ENCODE data around the gene SDR9C7. TPM values are rescaled to one million over a fixed set of nuclear protein-coding genes. Genes with fewer than 3 reads are reported as not detected.
"Not testable (repeated sequence)": the region's sequence is repeated elsewhere in the genome, so short reads cannot be mapped to it uniquely, and the experiment has no call there.

Gene SDR9C7
- polyA plus RNA-seq, 2 of the 4 experiments (the other 2 are of a cell fraction): not detected

DNA sequence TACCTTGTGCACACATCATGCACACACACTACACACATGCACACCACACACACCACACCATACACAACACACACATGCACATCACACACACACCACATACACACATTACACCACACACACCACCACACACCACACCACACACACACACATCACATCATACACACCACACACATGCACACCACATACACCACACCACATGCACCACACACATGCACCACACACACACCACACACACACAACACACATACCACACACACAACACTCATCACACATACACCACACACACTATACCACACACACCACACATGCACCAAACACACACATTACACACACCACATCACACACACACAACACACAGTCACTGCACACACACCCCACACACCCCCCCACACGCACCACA lies 38.1 kb downstream of the SDR9C7 start:
- Histone ChIP-seq H3K4me3 (no peak overlapping the region), H3K9me3 (no peaks in the 10 kb centered on the region), H3K4me2 (no peak overlapping the region), H3K27ac (no peak overlapping the region), H3K4me1 (peaks cover 20% of the 10 kb centered on the region)
- FAIRE-seq: no peak
- WGBS (ENCODE audit: missing lambda C conversion rate): 14% methylated on average over 1 of the region's 1 CpG
- ChIA-PET CTCF (interaction anchor here (0.6 kb wide), 1 partner anchor 101 kb away, joined by 3 read pairs; no protein-coding TSS in a partner anchor), POLR2A (no interaction called here)
- ATAC-seq: no peak
- TF ChIP-seq RNF2 (IDR thresholded peaks at IDR 0.05; ENCODE audit: borderline replicate concordance, low read depth) (no peak), MYC (IDR thresholded peaks at IDR 0.05; ENCODE audit: borderline replicate concordance, low read length) (no peak), POLR2A (IDR thresholded peaks at IDR 0.05; ENCODE audit: low read length) (peak; percentile 3; the same call in 1 of the 2 replicates)
- no peak for DNase-seq (ENCODE audit: low read depth in 1 of 2, low spot score in 1 of 2)

DNA sequence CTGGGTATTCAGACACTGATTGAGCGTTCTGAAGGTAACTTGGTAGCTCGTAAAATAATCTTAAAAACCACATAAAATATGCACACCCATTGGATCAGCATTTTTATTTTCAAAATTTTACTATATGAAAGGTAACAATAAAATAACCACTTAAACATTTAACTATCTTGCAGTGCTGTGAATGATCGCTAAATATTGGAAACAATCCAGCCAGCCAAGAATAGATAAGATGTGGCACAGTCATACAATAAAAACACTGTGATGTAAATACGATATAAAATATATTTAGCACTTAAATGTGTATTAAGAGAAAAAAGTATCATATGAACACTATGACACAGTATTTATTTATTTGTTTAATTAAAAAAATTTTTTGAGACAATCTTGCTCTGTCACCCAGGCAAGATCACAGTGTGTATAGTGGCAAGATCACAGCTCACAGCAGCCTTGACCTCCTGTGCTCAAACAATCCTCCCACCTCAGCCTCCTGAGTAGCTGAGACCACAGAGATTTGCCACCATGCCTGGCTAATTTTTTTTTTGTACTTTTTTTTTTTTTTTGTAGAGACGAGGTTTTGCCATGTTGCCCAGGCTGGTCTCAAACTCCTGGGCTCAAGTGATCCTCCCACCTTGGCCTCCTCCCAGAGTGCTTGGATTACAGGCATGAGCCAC lies 39.4 kb downstream of the SDR9C7 start:
- Histone ChIP-seq H3K27ac (no peak overlapping the region), H3K4me3 (no peak overlapping the region), H3K4me1 (peaks cover 9% of the 10 kb centered on the region; the same call in 1 of the 3 replicates), H3K9me3 (no peaks in the 10 kb centered on the region), H3K4me2 (no peak overlapping the region)
- FAIRE-seq (no peak), DNase-seq (ENCODE audit: low read depth in 1 of 2, low spot score in 1 of 2) (no peak), ATAC-seq (no peak)
- TF ChIP-seq HOXB5 (CRISPR knock-in tag; IDR thresholded peaks at IDR 0.05): no peak
- no peak for TF ChIP-seq CBX8 (IDR thresholded peaks at IDR 0.05)
- TF ChIP-seq TFCP2L1 (CRISPR knock-in tag; IDR thresholded peaks at IDR 0.05): no peak
- no peak for TF ChIP-seq ZC3H11A (IDR thresholded peaks at IDR 0.05)
- TF ChIP-seq HDAC2 (IDR thresholded peaks at IDR 0.05): no peak
- no peak for TF ChIP-seq RCOR1 (IDR thresholded peaks at IDR 0.05; ENCODE audit: low read depth, low read length)
- TF ChIP-seq, protein P1, sequence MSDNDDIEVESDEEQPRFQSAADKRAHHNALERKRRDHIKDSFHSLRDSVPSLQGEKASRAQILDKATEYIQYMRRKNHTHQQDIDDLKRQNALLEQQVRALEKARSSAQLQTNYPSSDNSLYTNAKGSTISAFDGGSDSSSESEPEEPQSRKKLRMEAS (IDR thresholded peaks at IDR 0.05): no peak
- TF ChIP-seq, protein P2, sequence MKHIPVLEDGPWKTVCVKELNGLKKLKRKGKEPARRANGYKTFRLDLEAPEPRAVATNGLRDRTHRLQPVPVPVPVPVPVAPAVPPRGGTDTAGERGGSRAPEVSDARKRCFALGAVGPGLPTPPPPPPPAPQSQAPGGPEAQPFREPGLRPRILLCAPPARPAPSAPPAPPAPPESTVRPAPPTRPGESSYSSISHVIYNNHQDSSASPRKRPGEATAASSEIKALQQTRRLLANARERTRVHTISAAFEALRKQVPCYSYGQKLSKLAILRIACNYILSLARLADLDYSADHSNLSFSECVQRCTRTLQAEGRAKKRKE (CRISPR knock-in tag; IDR thresholded peaks at IDR 0.05; ENCODE audit: low read depth): no peak
- TF ChIP-seq POLR2A (IDR thresholded peaks at IDR 0.05; ENCODE audit: low read length): no peak
- TF ChIP-seq JUN (IDR thresholded peaks at IDR 0.05): no peak
- TF ChIP-seq MYC (IDR thresholded peaks at IDR 0.05; ENCODE audit: borderline replicate concordance, low read length): no peak
- ChIA-PET CTCF (no interaction called here), POLR2A (no interaction called here)
- WGBS (ENCODE audit: missing lambda C conversion rate): 45% methylated on average over 5 of the region's 5 CpGs

DNA sequence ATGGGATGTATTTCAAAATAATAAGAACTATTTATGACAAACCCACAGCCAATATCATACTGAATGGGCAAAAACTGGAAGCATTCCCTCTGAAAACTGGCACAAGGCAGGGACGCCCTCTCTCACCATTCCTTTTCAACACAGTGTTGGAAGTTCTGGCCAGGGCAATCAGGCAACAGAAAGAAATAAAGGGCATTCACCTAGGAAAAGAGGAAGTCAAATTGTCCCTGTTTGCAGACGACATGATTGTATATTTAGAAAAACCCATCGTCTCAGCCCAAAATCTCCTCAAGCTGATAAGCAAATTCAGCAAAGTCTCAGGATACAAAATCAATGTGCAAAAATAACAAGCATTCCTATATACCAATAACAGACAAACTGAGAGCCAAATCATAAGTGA lies 42.3 kb downstream of the SDR9C7 start:
- H3K9me3 ChIP-seq; H3K4me2 ChIP-seq; DNase-seq (ENCODE audit: low read depth in 1 of 2, low spot score in 1 of 2); POLR2A ChIA-PET; H3K27ac ChIP-seq; FAIRE-seq; H3K4me1 ChIP-seq; ATAC-seq; H3K4me3 ChIP-seq; CTCF ChIA-PET: not testable (repeated sequence)
- 45% methylated on average over 3 of the region's 3 CpGs for WGBS (ENCODE audit: missing lambda C conversion rate)

DNA sequence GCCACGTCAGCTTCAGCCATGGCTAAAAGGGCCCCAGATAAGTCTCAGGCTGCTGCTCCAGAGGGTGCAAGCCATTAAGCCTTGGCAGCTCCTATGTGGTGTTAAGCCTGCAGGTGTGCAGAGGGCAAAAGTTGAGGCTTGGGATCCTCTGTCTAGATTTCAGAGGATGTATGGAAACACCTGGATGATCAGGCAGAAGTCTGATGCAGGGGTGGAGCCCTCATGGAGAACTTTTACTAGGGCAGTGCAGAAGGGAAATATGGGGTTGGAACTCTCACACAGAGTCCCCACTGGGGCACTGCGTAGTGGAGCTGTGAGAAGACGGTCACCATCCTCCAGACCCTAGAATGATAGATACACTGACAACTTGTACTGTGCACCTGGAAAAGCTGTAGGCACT lies 47.9 kb downstream of the SDR9C7 start:
- TF ChIP-seq NPAS2 (CRISPR knock-in tag; IDR thresholded peaks at IDR 0.05; ENCODE audit: borderline replicate concordance): no peak
- TF ChIP-seq JUNB (IDR thresholded peaks at IDR 0.05): no peak
- TF ChIP-seq RARB (CRISPR knock-in tag; IDR thresholded peaks at IDR 0.05): no peak
- TF ChIP-seq, protein P3, sequence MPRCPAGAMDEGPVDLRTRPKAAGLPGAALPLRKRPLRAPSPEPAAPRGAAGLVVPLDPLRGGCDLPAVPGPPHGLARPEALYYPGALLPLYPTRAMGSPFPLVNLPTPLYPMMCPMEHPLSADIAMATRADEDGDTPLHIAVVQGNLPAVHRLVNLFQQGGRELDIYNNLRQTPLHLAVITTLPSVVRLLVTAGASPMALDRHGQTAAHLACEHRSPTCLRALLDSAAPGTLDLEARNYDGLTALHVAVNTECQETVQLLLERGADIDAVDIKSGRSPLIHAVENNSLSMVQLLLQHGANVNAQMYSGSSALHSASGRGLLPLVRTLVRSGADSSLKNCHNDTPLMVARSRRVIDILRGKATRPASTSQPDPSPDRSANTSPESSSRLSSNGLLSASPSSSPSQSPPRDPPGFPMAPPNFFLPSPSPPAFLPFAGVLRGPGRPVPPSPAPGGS (IDR thresholded peaks at IDR 0.05): no peak
- no peak for TF ChIP-seq CBX2 (IDR thresholded peaks at IDR 0.05; ENCODE audit: borderline replicate concordance, low read depth)
- no peak for TF ChIP-seq GATA3 (IDR thresholded peaks at IDR 0.05; ENCODE audit: borderline replicate concordance)
- TF ChIP-seq, protein P1 (IDR thresholded peaks at IDR 0.05): no peak
- TF ChIP-seq RAD21 (conservative IDR thresholded peaks at IDR 0.05 in 1 of 2, IDR thresholded peaks at IDR 0.05 in 1 of 2): no peak
- TF ChIP-seq SMC3 (IDR thresholded peaks at IDR 0.05): no peak
- TF ChIP-seq MYC (IDR thresholded peaks at IDR 0.05; ENCODE audit: borderline replicate concordance, low read length): no peak
- H3K4me1 ChIP-seq: peaks cover 2% of the 10 kb centered on the region; the same call in 2 of the 3 replicates
- 31% methylated on average over 3 of the region's 3 CpGs for WGBS (ENCODE audit: missing lambda C conversion rate)
- H3K9me3 ChIP-seq: peaks cover 15% of the 10 kb centered on the region; the same call in 2 of the 3 replicates
- no peak overlapping the region for H3K27ac ChIP-seq
- no peak for DNase-seq (ENCODE audit: low read depth in 1 of 2, low spot score in 1 of 2)
- ChIA-PET POLR2A (no interaction called here), CTCF (no interaction called here)
- no peak for ATAC-seq
- FAIRE-seq: no peak
- no peak overlapping the region for H3K4me2 ChIP-seq
- H3K4me3 ChIP-seq: no peak overlapping the region

All from A549 (cell line).